B cell (primary cell): ENCODE results near the gene STK17B. TPM values are rescaled to one million over a fixed set of nuclear protein-coding genes. Genes with fewer than 3 reads are reported as not detected.

Source experiments
- ATAC-seq: fragments of 200-7000 bp; cut with Tn5 transposase; one replicate; pipeline ENCODE4 v1.10.0; 2021; ENCODE audit warnings: low read depth, mild to moderate bottlenecking, moderate number of reproducible peaks, moderate library complexity
- CTCF ChIA-PET: fragments of 350-600 bp; sonication (Branson Sonifier 250); formaldehyde crosslinking; loops from one replicate; lab custom pipeline; 2021; ENCODE audit warnings: antibody characterized with exemption, inconsistent platforms; lab: Charles Lee
- POLR2A ChIA-PET: fragments of 350-600 bp; sonication (Branson Sonifier 250); formaldehyde crosslinking; loops from one replicate; lab custom pipeline; 2021; ENCODE audit warnings: antibody characterized with exemption; lab: Charles Lee
- DNase-seq: peaks from one replicate; pipeline ENCODE4 v3.0.0; 2013
- H2AFZ ChIP-seq: 2 replicates; pipeline ENCODE4 v1.6.1; 2012; ENCODE audit warnings: mild to moderate bottlenecking, low read depth, low read length; ENCODE audit not compliant: insufficient read depth, poor library complexity, severe bottlenecking
- H3K27ac ChIP-seq, 2 donors: 1 replicate in 1 of 2; 2 replicates in 1 of 2; pipeline ENCODE4 v1.5.1; 2012 to 2013; ENCODE audit warnings: low read length in 2 of 2, mild to moderate bottlenecking in 2 of 2, moderate library complexity in 1 of 2
- H3K27me3 ChIP-seq, 4 experiments: fragments of 200-600 bp in 1 of 4; sonication (generic) in 1 of 4; replicated peaks in 1 of 4; 1 replicate in 2 of 4; 2 replicates in 2 of 4; pipeline versions ENCODE4 v1.6.1 to v1.7.0; 2013 to 2016; ENCODE audit warnings: low read length in 3 of 4, mild to moderate bottlenecking in 2 of 4, mixed read lengths in 1 of 4, moderate library complexity in 1 of 4; ENCODE audit not compliant: insufficient read depth in 4 of 4, control insufficient read depth in 3 of 4; ENCODE audit errors: control extremely low read depth in 1 of 4
- H3K36me3 ChIP-seq, 2 experiments: replicated peaks in 1 of 2; 1 replicate in 1 of 2; 2 replicates in 1 of 2; pipeline versions ENCODE4 v1.6.1 to v1.7.1; 2013; ENCODE audit warnings: low read length in 1 of 2; ENCODE audit not compliant: insufficient read depth in 2 of 2, control insufficient read depth in 1 of 2; ENCODE audit errors: control extremely low read depth in 1 of 2, extremely low read depth in 1 of 2
- H3K4me1 ChIP-seq, 2 donors: fragments of 200-600 bp in 1 of 2; sonication (generic) in 1 of 2; 1 replicate in 1 of 2; 2 replicates in 1 of 2; pipeline versions ENCODE4 v1.5.1 to v1.6.1; 2013 to 2017; ENCODE audit warnings: low read length in 2 of 2; ENCODE audit not compliant: control insufficient read depth in 2 of 2, insufficient read depth in 2 of 2
- H3K4me2 ChIP-seq: replicated peaks from 2 replicates; pipeline ENCODE3; 2012; ENCODE audit warnings: mild to moderate bottlenecking, low read depth, low read length; ENCODE audit not compliant: poor library complexity, severe bottlenecking
- H3K4me3 ChIP-seq, 5 experiments: fragments of 200-600 bp in 1 of 5; sonication (generic) in 1 of 5; 1 replicate in 3 of 5; 2 replicates in 2 of 5; pipeline versions ENCODE4 v1.5.1 to v1.7.0; 2011 to 2016; ENCODE audit warnings: low read length in 4 of 5, mild to moderate bottlenecking in 4 of 5, low read depth in 2 of 5, control low read depth in 1 of 5, moderate library complexity in 1 of 5; ENCODE audit not compliant: insufficient read depth in 1 of 5; ENCODE audit errors: control extremely low read depth in 1 of 5, extremely low read depth in 1 of 5
- H3K79me2 ChIP-seq: fragments of 200-600 bp; sonication (generic); one replicate; pipeline ENCODE4 v1.6.0; 2016; ENCODE audit warnings: low read length; ENCODE audit not compliant: control insufficient read depth, insufficient read depth
- H3K9ac ChIP-seq: fragments of 200-600 bp; sonication (generic); 2 replicates; pipeline ENCODE4 v1.6.1; 2017; ENCODE audit warnings: mild to moderate bottlenecking, low read length, moderate library complexity
- H3K9me3 ChIP-seq, 3 donors: one replicate each; pipeline versions ENCODE4 v1.6.1 to v1.7.1; 2013; ENCODE audit warnings: low read length in 2 of 3; ENCODE audit not compliant: control insufficient read depth in 2 of 3, insufficient read depth in 1 of 3; ENCODE audit errors: control extremely low read depth in 1 of 3
- H4K20me1 ChIP-seq: 2 replicates; pipeline ENCODE4 v1.6.0; 2012; ENCODE audit warnings: mild to moderate bottlenecking, low read length; ENCODE audit not compliant: insufficient read depth, control insufficient read depth, poor library complexity, severe bottlenecking
- H3K27ac Mint-ChIP-seq: one replicate; pipeline ENCODE4 v1.8.0; 2021; ENCODE audit warnings: mixed read lengths
- H3K27me3 Mint-ChIP-seq: one replicate; pipeline ENCODE4 v1.8.0; 2021; ENCODE audit warnings: mixed read lengths
- H3K4me1 Mint-ChIP-seq: one replicate; pipeline ENCODE4 v1.8.0; 2021; ENCODE audit warnings: mixed read lengths
- H3K4me3 Mint-ChIP-seq: one replicate; pipeline ENCODE4 v1.8.0; 2021; ENCODE audit warnings: mixed read lengths
- H3K9me3 Mint-ChIP-seq: one replicate; pipeline ENCODE4 v1.8.0; 2022; ENCODE audit warnings: mixed read lengths; ENCODE audit not compliant: insufficient read depth
- CTCF ChIP-seq: fragments of 200-600 bp; IDR thresholded peaks from one replicate; pipeline ENCODE4 v1.8.0; 2022; ENCODE audit warnings: antibody characterized with exemption, mild to moderate bottlenecking
- EZH2 ChIP-seq: IDR thresholded peaks from 2 replicates; pipeline ENCODE4 v1.6.1; 2012; ENCODE audit warnings: borderline replicate concordance, low read depth, mild to moderate bottlenecking, moderate library complexity, low read length; ENCODE audit not compliant: insufficient read depth, poor library complexity, severe bottlenecking
- WGBS: methylation state at CpG from one replicate; pipeline ENCODE4 v1.1.5; 2013; ENCODE audit warnings: missing lambda C conversion rate; ENCODE audit not compliant: insufficient coverage; 5-methylcytosine and 5-hydroxymethylcytosine counted together
- intact Hi-C: fragments of 100-400 bp; cut with micrococcal nuclease; formaldehyde crosslinking; loops from one replicate; pipeline ENCODE4 v1.10.0; 2022
- polyA plus RNA-seq: library from polyadenylated mRNA; depleted of rRNA; stranded (reverse); fragments of >200 nt; gene quantifications from 2 replicates; pipeline ENCODE4 v1.2.3, GENCODE V29; 2012
- total RNA-seq, 2 donors: library from RNA; stranded (reverse); fragments of 120-200 nt in 1 of 2; gene quantifications; 1 replicate in 1 of 2; 2 replicates in 1 of 2; pipeline versions ENCODE4 v1.2.3 to v1.2.4, GENCODE V29; 2013 to 2022

The STK17B gene
- total and polyA plus RNA-seq, 2 donors (not counting 1 experiment from before 2014, with no cell fraction given): 120 to 249 TPM

DNA sequence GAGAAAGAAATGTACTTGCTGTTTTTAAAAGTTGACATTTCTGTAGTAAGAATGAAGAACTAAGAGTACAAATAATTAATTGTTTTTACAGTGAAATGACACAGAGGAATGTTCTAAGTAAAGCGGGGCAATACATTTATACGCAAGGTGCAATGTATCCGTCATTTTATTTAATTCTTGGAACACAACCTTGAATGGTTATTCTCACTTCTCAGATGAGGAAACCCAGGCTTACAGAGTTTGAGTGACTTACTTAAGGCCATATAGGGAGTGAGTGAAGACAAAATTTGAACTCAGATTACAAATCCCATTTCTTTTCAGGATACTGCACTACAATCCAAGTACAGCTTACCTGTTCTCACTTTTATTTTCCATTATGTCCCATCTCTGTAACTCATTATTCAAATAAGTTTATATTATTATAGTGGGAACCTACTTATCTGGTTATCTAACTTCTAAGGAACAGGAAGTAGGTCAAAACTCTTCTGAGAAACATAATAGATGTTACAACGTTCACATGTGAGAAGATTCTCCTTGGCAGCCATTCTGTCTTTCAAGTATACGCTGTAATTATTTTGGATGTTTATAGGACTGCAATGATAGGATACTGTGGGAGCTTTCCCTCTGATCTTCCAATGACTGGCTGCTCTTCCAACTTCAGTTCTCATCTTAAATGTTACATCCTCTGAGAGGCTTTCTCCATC, 12.3 kb upstream of the STK17B start:
- no peak overlapping the region for H3K4me3 ChIP-seq
- CTCF ChIA-PET: interaction anchor here (0.9 to 1.9 kb wide), 5 partner anchors 21 to 93 kb away, joined by 3 to 6 read pairs (median 4); no protein-coding TSS in a partner anchor
- POLR2A ChIA-PET: no interaction called here

More for the DNA sequence above, 12.3 kb upstream of the STK17B start:
- peaks cover 71% of the 10 kb centered on the region for H3K4me1 Mint-ChIP-seq
- H4K20me1 ChIP-seq: no peaks in the 10 kb centered on the region
- intact Hi-C loops: loop anchor here (2.0 kb wide), 1 partner anchor 17 kb away; no protein-coding TSS in a partner anchor
- DNase-seq (peak; percentile 20), ATAC-seq (no peak)
- H3K9me3 ChIP-seq: no peaks in the 10 kb centered on the region
- no peaks in the 10 kb centered on the region for H3K27me3 Mint-ChIP-seq
- peak overlapping the region; percentile 50 for H3K4me2 ChIP-seq
- peak overlapping the region; percentile 65 to 82 for H3K27ac ChIP-seq
- H3K79me2 ChIP-seq: peaks cover 19% of the 10 kb centered on the region
- H3K4me1 ChIP-seq: peaks cover 58 to 64% of the 10 kb centered on the region in 2 donors
- WGBS: 20% methylated on average over 1 of the region's 5 CpGs
- no peak overlapping the region for H3K9ac ChIP-seq
- no peaks in the 10 kb centered on the region for H3K9me3 Mint-ChIP-seq
- peak overlapping the region; percentile 88 for H3K27ac Mint-ChIP-seq
- TF ChIP-seq CTCF (no peak), EZH2 (no peak)
- peak overlapping the region; percentile 65 for H2AFZ ChIP-seq
- peak overlapping the region; percentile 1 for H3K4me3 Mint-ChIP-seq
- H3K36me3 ChIP-seq: no peaks in the 10 kb centered on the region
- H3K27me3 ChIP-seq: no peaks in the 10 kb centered on the region
